ENCODE measurements around the gene EFCAB8.
"Not testable (repeated sequence)": the region's sequence is repeated elsewhere in the genome, so short reads cannot be mapped to it uniquely, and the experiment has no call there.

EFCAB8 gene

GRCh38 chr20:32973077-32973717 is 114.5 kb downstream of the EFCAB8 start:
- no peak for DNase-seq (ENCODE audit: low read depth)

DNA sequence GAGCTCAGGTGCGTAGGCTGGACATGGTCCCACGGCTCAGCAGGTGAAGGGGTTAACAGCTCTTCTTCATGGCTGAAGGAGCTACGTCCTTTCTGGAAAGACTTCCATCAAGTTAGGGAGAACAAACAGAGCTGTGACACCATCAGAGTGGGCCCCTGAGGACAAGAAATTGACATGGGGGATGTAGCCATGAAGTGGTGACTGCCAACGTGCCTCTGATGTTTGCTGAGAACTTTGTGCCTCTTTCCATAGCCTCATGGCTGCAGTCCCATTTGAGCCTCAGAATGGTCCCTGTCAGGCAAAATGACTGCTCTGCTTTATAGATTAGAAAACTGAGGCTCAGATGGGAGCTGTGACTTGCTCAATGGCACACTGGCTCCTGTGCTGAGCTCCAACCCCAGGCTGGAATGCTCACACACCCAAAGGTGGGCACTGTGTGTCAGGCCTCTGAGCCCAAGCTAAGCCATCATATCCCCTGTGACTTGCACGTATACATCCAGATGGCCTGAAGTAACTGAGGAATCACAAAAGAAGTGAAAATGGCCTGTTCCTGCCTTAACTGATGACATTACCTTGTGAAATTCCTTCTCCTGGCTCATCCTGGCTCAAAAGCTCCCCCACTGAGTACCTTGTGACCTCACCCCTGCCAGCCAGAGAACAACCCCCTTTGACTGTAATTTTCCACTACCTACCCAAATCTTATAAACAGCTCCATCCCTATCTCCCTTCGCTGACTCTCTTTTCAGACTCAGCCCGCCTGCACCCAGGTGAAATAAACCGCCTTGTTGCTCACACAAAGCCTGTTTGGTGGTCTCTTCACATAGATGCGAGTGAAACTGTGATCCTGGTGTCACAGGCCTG is 115.7 kb downstream of the EFCAB8 start:
- not testable (repeated sequence) for DNase-seq (ENCODE audit: low read depth)

GRCh38 chr20:32975121-32975520 is 116.4 kb downstream of the EFCAB8 start:
- DNase-seq (ENCODE audit: low read depth) = not testable (repeated sequence)

- no peak for DNase-seq (ENCODE audit: low read depth)
Measured at GRCh38 chr20:32975698-32976674, 117.3 kb downstream of the EFCAB8 start.

GRCh38 chr20:32976746-32977145 is 118.0 kb downstream of the EFCAB8 start:
- DNase-seq (ENCODE audit: low read depth) = no peak

GRCh38 chr20:32977281-32978008 is 118.7 kb downstream of the EFCAB8 start:
- no peak for DNase-seq (ENCODE audit: low read depth)

DNA sequence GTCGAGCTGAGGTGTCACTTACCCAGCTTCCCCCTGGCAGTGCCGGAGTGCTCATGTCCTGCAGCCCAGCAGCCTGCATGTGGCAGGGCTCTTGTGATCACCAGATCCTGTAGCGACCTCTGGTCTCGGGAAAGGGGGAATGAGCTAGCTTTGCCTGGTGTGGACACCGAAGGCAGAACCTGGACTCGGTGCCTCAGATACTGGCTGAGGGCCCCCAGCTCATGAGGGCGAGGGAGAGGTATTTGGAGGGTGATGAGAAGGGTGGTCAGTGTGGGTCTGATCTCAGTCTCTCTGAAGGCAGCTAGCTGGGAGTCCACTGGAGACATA is 119.2 kb downstream of the EFCAB8 start:
- DNase-seq (ENCODE audit: low read depth) = no peak

DNA sequence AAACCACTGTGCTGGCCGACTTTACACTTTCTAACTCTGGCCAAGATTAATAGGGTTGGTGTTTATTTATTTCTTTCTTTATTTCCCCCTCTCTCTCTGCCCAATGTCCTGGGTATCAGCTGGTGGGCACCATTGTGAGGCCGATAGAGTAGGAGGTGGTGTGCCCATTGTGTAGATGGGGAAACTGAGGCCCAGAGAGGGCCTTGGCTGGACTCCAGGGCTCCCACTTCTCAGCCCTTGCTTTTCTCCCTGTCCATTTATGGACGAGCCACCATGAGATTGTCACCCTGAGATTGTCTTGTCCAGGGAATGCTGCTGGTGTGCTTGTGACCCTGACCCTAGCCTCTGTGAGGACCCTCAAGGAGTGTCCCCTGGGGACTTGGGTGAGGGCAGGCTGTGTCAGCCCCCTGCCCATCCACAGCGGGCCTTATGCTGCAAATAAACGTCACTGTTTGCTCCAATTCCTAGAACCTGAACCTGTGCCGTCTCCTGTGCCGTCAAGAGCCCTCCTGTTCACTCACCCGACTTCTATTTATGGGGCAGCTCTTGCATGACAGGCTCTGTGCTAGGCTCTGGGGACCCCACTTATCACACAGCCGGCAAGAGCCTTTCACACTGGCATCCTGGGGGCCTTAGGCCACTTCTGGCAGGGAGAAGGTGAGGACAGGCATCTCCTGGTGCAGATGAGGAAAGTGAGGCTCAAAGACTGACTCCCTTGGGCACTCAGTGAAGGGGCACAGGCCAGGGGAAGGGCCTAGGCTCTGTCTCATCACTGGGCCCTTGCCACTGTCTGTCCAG is 120.7 kb downstream of the EFCAB8 start:
- DNase-seq (ENCODE audit: low read depth) = no peak

- DNase-seq (ENCODE audit: low read depth) = no peak
Measured at GRCh38 chr20:32980131-32980941, 121.6 kb downstream of the EFCAB8 start.

DNA sequence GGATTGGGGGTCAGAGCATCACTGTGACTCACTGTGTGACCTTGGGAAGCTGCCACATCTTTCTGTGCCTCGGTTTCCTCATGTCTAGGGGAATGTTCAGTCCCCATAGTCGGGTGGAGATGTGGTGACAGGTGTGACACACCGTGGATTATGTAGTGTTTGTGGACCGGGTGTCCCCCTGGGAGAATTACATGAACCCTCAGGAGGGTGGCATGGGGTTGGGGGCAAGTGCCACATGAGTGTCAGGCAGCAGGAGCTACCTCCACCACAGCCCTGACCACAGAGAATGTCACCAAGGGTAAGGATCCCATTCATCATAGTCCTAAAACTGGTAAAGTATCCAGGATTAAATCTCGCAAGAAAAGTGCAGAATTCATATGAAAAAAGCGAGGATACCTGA is 122.3 kb downstream of the EFCAB8 start:
- no peak for DNase-seq (ENCODE audit: low read depth)

GRCh38 chr20:32982617-32983458 is 124.1 kb downstream of the EFCAB8 start:
- no peak for DNase-seq (ENCODE audit: low read depth)

DNA sequence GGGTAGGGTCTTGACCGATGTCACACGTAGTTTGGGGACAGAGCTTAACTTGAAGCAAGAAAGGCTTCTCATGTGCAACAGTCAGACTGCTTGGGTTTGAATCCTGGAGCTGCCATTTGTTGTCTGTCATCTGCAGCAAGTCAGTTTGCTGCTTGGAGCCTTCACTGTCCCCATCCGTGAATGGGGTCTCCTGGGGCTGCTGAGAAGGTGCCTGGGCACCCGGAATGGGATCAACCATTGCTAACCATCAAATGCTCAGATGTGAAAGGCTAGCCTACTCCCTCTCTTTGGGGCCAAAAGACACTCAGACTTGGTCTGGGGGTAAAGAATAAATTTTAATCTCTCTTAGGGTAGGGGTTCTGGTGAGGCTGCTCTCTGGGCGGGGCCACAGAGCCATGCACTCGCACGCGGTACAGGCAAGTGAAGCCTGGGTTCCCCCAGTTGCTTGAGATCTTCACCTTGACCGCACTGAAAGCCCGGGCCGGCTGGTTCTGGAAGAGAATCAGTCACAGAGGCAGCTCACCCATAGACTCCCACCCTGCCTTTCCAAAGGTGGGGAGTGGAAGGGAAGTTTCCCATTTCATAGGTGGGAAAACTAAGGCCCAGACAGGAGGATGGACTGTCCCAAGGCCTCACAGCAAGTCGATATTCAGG is 124.9 kb downstream of the EFCAB8 start:
- DNase-seq (ENCODE audit: low read depth) = no peak

DNA sequence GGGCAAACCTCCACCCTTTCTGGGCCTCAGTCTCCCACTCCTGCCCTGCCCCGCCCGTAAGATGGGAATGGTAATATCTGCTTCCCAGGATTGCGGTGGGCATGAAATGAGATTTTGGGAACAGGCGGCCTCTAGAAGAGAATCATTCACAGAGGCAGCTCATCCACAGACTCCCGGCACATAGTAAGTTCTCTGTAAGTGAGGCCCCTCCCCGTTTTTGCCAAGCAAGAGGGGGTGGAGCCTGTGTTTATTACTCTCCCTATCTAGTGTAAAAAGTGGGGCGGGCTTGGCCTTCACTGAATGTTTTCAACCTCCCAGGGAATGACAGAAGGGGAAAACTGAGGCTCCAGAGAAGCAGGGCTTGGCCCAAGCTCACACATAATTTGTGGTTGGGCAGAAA is 125.5 kb downstream of the EFCAB8 start:
- DNase-seq (ENCODE audit: low read depth) = no peak

GRCh38 chr20:32984631-32985354 is 126.1 kb downstream of the EFCAB8 start:
- DNase-seq (ENCODE audit: low read depth) = no peak

- no peak for DNase-seq (ENCODE audit: low read depth)
Measured at GRCh38 chr20:32985596-32985995, 126.9 kb downstream of the EFCAB8 start.

- no peak for DNase-seq (ENCODE audit: low read depth)
Measured at GRCh38 chr20:32986331-32986966, 127.7 kb downstream of the EFCAB8 start.

DNA sequence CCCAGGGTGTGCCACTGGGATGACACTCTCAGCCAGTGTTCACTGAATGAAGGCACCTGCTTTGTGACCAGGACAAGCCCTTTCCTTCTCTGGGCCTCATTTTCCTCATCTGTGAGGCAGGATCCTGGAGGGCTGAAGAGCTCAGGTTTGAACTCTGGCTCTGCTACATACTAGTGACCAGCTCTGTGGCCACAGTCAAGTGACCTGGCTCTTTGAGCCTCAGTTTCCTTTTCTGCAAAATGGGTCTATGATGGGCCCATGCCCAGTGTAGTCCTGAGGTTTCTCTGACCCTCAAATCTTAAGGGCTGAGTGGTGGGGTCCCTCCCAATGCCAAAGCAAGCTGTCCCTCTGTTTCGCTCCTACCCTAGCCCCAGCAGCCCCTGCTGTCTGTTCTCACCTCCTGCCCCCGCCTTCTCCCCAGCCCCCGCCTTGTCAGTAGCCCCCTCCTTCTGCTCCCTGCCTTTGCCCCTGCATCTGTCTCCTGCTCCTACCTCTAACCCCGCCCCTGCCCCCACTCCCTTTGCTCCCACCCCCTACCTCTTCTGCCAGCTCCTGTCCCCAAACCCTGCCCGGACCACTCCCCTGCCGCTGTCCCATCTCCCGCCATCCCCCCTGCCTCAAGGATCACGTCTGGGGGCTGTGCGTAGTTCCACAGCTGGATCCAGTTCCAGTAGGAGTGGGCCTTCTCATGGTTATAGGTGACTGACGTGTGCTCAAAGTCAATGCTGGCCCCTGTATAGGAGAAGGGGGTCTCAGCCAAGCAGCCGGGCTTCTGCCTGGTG is 128.5 kb downstream of the EFCAB8 start:
- DNase-seq (ENCODE audit: low read depth) = no peak

Data from T-helper 22 cell (primary cell).